ENCODE data around the gene KCTD18.

KCTD18 gene

DNA sequence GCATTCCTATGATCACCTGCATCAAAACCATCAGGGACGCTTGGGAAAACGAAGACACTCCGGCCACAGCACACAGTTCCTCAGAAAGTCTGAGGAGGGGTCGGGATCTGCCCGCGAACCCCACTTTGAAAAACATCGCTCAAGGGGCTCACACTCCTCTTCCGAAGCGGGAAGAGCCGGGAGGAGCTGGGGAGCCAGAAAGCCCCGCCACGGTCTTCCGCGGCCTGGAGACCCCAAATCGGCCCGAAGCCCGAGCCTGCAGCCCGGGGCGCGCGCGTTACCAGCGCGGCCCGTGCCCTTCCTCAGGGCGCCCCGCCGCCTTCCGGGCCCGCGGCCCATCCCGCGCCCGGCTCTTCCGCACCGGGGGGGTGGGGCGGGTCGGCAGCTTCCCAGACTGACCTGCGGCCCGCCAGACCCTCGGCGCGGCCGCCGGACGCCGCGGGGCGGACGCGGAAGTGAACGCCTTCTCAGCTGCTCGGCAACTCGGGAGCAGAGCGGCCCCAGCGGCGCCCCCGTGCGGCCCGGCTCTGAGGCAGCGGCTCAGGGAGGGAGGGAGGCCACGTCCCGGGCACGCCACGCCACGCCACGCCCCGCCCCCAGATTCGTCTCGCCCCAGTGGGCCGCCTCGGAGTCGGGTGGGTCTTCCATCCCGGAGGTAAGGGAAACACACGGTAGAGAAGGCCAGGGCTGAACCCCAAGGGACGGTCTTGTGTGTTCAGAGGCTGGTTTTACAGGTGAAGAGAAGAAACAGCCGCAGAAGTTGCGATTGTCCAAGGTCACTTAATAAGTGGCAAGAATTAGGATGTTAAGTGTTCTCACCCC, at the start of gene KCTD18:
KCTD18 (minus strand) TSS at position 457 of the 822 bp plus-strand sequence. CDS start 3,052 bp downstream, outside the sequence.
- peak; percentile 86 for DNase-seq (ENCODE audit: low read depth)

DNA sequence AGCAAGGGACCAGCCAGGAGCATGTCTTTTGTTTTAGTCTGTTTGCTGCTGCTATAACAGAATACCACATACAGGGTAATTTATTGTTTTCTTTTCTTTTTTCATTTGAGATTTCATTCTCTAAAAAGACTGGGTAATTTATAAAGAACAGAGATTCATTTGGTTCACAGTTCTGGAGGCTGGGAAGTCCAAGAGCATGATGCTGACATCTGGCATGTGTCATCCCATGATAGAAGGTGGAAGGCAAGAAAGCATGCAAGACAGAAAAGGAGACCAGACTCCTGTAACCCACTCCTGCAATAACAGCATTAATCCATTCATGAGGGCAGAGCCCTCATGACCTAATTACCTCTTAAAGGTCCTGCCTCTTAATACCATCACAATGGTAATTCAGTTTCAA, 30.9 kb upstream of the KCTD18 start:
- DNase-seq (ENCODE audit: low read depth) = no peak

DNA sequence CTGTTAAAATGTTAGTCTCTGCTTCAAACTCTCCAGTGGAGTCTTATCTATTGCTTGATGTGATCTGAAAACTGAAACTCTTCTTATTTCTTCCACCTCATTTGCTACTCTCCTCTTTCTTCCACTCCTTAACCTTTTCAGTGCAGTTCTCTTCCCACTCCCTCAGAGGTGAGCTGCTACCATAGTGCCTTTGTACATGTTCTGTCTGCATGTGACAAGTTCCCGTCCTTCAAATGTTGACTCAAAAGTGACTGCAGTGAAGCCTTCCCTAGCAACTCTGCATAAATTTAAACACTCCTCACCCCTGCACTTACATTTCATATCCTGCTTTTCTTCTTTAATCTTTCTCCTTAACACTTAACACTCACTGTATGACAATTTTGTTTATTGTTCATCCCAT, 28.3 kb upstream of the KCTD18 start:
- no peak for DNase-seq (ENCODE audit: low read depth)

DNA sequence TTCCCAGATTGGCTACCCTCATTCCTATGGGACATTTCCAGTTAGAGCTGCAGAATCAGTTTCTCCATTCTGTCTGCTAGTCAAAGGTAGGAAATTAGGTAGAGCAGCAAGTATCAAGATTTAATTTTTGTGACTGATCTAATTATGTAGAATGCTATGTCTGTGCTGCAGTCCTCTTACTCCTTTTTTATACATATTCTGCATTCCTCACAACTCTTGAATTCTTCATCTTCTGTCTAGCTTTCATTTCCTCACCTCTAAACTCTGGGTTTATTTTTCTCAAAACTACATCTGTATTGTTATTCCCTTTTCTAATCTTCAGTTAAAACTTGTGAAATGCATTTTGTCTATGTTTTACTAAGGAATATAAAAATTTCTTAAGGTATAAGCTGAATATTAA, 24.7 kb upstream of the KCTD18 start:
- no peak for DNase-seq (ENCODE audit: low read depth)

DNA sequence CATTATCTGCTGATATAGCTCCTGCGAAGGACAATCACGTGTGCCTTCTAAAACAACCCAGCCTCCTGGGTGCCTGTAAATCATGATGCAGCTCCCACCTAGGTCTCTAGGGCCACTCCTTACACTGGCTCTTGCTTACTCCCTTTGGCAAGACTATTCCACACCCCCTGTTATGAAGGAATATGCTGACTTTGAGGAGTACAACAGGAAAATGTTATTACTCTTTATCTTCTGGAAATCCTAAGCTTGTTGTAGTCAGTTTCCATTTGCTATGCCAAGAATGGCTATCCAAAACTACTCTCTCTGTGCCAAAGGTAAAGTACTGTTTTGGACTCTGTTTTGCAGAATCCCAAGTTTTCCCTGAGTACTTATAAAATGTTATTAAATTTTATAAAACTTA, 23.9 kb upstream of the KCTD18 start:
- DNase-seq (ENCODE audit: low read depth) = no peak

DNA sequence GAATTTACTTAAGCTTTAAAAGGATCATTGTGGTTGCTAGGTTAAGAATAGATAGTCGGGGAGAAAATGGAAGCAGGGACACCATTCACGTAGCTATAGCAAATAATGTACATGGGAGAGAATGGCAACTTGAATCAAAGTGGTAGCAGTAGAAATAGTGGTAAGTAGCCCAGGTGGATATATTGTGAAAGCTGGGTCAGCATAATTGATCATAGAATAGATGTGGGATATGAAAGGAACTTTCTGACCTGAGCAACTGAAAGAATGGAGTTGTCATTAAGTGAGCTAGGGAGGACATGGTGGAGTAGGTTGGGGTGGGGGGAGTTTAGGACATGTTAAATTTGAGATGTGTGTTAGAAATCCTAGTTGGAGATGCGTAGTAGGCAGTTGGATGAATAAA, 18.4 kb upstream of the KCTD18 start:
- DNase-seq (ENCODE audit: low read depth) = no peak

DNA sequence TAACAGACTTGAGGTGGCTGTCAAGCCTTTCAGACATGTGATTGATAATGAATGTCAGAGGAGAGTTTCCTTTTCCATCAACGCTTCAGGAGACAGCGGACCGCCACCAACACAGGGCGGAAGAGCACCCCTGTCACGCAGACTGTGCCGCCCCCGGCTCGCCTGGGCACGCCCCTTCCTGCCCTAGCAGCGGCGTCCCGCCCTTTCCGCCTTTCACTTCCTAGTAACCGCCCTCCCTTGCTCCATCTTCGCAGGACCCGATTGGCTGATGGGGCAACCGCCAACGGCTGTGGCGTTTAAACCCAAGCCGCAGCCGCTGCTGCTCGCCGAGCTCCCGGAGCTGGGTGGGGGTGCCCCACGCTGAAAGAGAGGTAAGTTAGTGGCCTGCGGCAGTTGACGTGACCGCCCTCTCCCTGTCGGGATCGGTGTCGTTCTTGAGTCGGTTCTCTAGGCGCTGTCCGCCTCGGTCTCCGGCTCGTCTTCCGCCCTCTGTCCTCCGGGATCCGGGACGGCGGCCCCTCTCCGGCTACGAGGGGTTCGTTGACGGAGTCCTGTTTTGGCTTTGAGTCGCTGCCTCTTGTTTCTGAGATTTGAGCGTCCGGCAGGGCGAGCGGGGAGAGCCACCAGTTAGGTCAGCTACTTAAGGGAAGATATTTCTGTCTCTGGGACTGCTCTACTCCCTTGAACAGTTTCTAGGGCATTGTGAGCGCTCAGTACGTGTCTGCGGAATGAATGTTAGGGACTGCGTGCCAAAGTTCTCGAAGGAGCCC, 16.2 kb upstream of the KCTD18 start, which contains the start of gene SGO2:
SGO2 (plus strand) TSS at position 326 of the 770 bp plus-strand sequence. CDS start 6,769 bp downstream, outside the sequence.
- DNase-seq (ENCODE audit: low read depth) = peak; percentile 96

DNA sequence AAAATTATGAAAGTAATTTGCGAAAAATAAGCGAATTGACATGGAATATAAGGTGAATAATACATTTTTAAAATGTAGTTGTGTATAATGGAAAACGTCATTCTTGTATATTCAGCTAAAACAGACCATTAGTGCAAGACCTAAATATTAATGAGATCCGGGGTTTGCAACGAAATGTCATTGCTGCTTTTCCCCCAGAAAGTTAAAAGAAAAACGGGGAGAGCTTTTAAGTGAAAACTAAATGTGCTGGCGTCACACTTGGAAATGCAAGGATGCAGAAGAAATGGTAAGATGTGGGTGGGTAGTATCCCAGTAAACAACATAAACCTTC, 15.6 kb upstream of the KCTD18 start:
- no peak for DNase-seq (ENCODE audit: low read depth)

DNA sequence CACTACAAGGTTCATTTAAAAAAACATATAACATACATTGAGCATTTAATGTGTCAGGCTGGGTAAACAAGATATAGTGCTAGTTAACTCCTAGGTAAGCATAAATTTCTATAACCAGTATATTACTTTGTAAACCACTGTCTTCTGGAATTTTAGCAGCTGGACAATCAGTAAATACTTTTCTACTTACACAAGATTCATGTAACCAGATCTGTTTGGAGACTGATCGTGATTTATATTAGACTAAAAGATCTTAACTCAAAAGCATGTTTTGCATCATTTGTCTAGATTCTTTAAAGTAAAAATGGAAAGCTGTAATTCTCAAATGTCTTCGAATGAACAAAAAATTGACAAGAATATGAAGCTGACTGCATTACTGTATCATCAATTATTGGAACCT, 15.2 kb upstream of the KCTD18 start:
- no peak for DNase-seq (ENCODE audit: low read depth)

DNA sequence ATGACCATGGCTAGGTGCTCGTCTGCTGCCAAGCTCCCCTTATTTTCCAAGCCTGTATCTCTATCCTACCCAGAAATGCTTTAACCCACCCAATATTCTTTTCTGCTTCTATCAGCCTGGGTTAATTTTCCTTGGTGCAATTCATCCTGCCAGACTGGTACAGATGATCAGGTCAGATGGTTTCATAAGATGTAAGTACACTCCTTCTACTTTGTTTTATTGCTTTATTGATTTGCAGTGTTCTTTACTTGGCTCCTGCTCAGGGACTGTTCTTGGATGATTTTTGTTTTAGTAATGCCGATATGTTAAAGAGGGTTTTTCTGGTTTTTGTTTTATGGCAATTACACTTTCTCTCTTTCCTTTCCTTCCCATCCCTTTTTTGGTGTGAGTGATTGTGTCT, 13.7 kb upstream of the KCTD18 start:
- no peak for DNase-seq (ENCODE audit: low read depth)

DNA sequence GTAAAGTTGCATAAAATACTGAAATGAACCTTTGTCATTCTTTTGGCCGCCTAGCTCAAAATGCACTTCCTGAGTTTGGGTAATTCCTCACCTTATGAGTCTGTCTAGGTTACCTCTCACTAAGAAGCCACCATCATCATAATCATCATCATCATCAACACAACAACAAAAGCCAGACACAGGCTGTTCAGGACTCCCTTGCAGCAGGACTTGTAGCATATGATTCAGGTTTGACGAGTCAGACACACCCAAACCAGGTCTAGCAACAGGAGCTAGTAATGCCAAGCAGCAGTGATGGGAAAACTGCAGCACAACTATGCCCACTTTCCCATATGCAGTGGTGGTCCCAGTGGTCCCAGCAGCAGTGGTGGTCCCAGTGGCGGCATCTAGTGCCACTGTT, 13.3 kb upstream of the KCTD18 start:
- DNase-seq (ENCODE audit: low read depth) = no peak

DNA sequence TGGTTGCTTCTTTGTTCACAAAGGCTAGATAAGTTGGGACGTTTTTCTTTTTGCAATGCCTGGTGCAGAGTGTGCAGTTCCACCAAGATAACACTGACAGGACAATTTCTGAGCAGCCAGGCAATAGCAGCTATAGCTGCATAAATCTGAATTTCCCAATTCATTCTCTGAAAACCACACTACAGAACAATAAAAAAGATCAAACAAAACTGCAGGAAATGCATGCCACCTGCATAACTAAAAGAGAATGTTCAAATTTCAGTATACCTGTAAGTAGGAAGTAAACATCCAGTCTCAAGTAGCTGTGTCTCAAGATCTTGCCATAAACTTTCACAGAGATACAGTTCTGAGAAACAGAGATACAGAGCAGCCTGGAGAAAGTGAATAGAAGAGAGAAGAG, 5.3 kb upstream of the KCTD18 start:
- DNase-seq (ENCODE audit: low read depth) = no peak

DNA sequence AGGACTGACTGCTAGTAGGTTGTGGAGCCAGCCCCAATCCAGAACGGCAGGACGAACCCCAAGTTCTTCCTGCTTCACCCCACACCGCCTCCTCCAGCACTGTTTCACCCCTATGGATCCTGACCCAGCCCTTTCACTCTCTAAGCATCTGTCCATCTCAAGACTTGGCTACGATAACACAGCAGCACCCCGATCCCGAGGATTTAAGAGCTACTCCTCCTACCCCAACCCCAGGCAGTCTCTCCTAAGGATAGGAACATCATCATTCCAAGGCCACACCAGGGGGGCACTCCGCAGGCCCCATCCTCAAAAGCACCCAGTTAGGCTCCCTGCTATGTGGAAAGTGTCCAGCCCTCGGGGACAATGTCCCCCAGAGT, 645 bp downstream of the KCTD18 start:
- DNase-seq (ENCODE audit: low read depth) = no peak

DNA sequence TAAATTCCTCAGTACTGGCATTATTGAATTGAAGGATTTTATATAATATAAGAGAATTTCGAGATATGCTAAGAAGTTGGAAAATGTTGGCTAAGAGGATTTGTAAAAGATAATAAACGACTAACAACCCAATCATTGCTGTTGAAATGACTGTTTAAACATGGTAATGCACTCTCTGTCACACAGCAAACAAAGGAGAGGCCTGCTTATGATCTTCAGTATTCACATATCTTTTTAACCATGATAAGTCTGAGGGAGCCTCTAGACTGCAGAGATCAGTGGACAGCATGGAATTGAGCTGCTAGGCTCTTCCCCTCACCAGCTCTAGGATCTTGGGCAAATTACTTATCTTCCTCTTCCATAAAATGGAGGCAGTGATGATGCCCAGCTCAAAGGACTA, 2.7 kb downstream of the KCTD18 start:
- DNase-seq (ENCODE audit: low read depth) = no peak

DNA sequence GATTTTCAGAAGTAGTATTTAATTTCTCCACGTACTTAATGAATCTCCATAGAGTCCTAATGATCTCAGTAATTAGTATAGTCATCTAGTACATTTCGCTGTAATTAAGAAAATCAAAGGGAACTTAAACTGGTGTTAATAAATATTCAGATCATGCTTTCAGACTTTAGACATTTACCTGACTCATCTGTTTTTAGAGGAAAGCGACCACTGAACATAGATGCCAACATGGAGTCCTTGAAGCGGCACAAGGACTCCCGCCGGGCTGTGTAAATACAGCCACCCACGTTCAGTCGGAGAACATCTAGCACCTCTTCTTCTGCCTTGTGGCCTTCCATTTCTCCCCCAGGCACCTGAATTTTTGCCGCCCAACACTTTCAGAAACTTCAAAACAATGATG, 3.2 kb downstream of the KCTD18 start:
- no peak for DNase-seq (ENCODE audit: low read depth)

DNA sequence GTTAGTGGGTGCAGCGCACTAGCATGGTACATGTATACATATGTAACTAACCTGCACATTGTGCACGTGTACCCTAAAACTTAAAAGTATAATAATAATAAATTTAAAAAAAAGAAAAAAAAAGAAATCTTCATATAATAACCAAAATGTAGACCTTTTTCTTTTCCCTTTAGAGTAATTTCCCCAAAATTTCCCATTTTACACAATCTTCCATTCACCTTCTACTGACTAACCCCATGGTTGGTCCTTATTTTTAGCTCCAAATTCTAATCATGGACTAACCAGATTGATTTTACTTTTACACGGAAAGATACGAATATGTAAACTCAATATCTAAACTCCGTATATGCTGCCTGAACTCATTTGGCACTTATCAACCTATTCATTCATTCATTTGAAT, 7.7 kb downstream of the KCTD18 start:
- no peak for DNase-seq (ENCODE audit: low read depth)

DNA sequence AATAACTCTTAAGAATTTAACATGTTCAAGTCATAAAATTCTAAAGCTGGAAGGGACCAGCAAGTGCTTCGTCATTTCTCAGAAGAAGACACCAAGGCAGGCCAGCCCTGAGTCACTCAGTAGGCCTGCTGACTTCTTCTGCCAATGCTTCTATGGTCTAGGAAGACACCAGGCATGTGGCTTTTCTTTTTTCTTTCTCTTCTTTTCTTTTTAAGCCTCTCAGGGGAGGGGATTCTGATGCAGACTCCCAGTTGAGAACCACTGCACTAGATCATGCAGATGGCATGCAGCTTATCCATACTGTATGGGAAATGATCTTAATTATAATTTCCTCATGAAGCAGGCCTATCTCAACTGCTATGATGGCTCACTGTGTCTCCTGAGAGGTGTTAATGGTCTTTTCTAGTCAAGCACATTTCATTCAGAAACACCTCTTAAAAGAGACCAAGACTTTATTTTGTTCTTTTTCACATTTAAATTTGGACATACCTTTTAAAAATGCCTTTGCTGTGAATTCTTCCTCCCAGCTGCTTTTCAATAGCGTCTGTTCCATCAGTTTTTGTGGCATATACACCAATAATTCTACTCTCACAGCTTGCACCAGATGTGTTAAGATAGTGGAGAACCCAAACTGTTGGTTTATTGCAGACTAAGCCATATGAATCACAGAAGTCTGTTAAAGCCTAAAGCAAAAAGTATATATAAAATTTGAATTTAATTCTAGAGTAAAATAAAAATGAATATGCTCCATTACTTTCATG, 11.3 kb downstream of the KCTD18 start:
- DNase-seq (ENCODE audit: low read depth) = no peak

DNA sequence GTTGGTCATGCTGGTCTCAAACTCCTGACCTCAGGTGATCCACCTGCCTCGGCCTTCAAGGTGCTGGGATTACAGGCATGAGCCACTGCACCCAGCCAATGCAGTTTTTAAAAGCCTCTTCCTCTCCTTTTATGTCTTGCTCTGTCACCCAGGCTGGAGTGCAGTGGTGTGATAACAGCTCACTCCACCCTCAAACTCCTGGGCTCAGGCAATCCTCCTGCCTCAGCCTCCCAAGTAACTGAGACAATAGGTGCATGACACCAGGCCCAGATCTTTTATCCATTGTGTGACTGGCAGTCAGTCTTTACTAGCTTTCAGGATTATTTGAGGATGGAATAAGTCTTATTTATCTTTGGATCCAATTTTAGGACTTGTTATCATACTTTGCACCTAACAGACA, 13.2 kb downstream of the KCTD18 start:
- no peak for DNase-seq (ENCODE audit: low read depth)

DNA sequence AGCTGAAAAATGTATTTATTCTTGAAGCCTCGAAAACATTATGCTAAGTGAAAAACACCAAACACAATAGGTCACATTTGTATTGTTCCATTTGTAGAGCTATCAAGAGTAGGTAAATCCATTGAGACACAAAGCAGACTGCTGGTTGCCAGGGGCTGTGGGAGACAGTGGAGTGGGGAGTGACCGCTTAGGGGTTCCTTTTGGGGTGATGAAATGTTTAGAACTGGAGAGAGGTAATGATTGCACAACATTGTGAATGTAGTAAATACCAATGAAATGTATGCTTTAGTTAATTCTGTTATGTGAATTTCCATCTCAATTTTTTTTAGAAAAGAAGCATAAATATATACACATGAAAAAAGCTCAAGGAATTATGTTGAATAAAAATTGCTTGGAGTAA, 15.8 kb downstream of the KCTD18 start:
- DNase-seq (ENCODE audit: low read depth) = no peak

DNA sequence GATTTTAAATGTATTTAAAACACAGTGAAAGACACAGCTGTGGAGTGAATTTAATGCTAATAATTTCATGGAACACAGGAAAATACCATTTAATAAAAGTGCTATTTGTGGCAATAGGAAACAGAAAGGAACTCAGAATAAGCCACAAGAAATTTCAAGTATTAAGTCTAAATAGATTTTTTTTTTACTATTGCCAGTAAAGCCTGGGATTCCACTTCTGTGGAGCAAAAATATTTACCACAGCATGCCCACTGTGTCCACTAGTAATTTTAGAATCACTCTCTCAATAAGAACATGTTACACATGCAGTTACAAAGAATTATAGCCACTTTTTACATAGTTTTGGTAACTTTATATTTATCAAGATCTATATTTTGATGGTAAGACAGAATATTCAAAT, 17.2 kb downstream of the KCTD18 start:
- no peak for DNase-seq (ENCODE audit: low read depth)

DNA sequence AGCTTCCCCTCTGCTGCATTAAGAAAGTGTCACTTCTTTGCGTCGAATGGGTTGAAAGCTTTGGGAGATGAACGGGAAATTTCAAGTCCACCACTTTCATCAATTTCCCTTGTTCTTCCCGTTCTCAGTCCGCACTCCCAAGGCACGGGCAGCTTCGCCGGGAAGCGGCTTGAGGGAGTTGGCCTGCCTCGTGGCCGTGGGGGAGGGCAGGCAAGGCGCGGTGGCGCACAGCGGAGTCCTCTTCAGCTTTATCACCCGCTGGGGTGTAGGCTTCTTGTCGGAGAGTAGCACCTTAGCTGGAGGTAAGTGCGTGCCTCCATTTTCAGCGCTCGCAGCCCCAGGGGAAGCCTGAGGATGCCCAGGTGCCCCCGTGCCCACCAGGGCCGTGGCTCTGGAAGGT, 19.9 kb downstream of the KCTD18 start:
- no peak for DNase-seq (ENCODE audit: low read depth)

DNA sequence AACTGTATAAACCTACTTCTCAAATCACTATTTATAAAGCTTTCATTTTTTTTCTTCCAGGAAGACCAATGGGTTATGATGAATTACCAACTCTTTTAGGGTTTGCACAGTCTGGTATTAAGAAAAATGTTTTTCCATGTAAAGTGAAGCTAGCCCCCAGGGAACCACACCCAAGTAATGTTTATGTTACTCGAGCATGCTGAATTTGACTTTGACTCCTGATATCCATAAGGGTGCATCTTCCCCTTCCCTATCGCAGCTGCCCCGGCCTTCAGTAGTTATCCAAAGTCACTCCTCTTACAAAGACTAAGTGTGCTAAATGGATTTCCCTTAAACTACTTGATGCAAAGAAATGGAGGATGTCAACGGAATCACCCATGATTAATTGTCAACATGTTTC, 21.7 kb downstream of the KCTD18 start:
- DNase-seq (ENCODE audit: low read depth) = no peak

DNA sequence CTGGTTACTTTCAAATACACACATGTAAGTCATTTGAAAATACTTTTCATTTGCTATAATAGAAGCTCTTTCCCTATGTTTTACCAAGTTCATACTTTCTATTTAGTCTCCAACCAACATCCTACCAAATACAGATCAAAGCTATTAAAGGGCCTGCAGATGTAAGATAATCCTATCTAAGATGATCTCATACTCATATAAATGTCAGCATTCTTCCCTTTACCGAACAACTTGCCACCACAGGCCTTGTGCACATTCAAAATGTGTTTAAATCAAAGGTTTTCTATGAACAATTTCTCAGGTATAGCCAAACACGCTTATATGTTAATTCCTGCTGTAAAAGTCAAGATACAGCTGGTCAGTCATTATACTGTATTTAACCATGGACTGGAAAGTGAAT, 23.3 kb downstream of the KCTD18 start:
- no peak for DNase-seq (ENCODE audit: low read depth)

Data from activated T-cell treated with anti-CD3 and anti-CD28 coated beads for 24 hours (primary cell).